GM19351 (cell line): ENCODE results near the gene TOR1B.

Experiments used
- ATAC-seq: cut with Tn5 transposase; IDR thresholded peaks from one replicate; pipeline ENCODE4 v1.9.1; 2021; ENCODE audit warnings: mild to moderate bottlenecking, moderate library complexity; ENCODE audit not compliant: unreplicated experiment

Gene TOR1B

GRCh38 chr9:129839324-129840023, 36.5 kb downstream of the TOR1B start:
- no peak for ATAC-seq

GRCh38 chr9:129840034-129840433, 37.0 kb downstream of the TOR1B start:
- no peak for ATAC-seq

GRCh38 chr9:129841071-129841470, 38.1 kb downstream of the TOR1B start:
- ATAC-seq: no peak

- ATAC-seq: no peak
Observed at GRCh38 chr9:129845373-129845772, 42.4 kb downstream of the TOR1B start.

- no peak for ATAC-seq
Observed at GRCh38 chr9:129848712-129849441, 45.9 kb downstream of the TOR1B start.

GRCh38 chr9:129849901-129850300, 46.9 kb downstream of the TOR1B start:
- no peak for ATAC-seq

GRCh38 chr9:129850821-129851550, 48.0 kb downstream of the TOR1B start:
- no peak for ATAC-seq

- ATAC-seq: no peak
Observed at GRCh38 chr9:129851821-129852220, 48.8 kb downstream of the TOR1B start.

- ATAC-seq: no peak
Observed at GRCh38 chr9:129852579-129852978, 49.6 kb downstream of the TOR1B start.

- ATAC-seq: no peak
Observed at GRCh38 chr9:129853614-129854013, 50.6 kb downstream of the TOR1B start.

GRCh38 chr9:129854588-129855110, 51.7 kb downstream of the TOR1B start:
- ATAC-seq: no peak

- ATAC-seq: no peak
Observed at GRCh38 chr9:129857207-129857606, 54.2 kb downstream of the TOR1B start.

GRCh38 chr9:129858167-129858962, 55.4 kb downstream of the TOR1B start:
- ATAC-seq: no peak
